Peyer's patch (tissue), 4 donors: ENCODE results near the gene PDGFB.

Experiments
- POLR2A ChIP-seq, 2 donors: fragments of 450-650 bp; IDR thresholded peaks; one replicate each; pipeline ENCODE4 v1.5.1; 2017; ENCODE audit warnings: antibody characterized with exemption in 2 of 2, mild to moderate bottlenecking in 2 of 2, moderate library complexity in 2 of 2
- TF ChIP-seq, protein P1 (sequence below), 6 experiments: fragments of 450-650 bp in 4 of 6; fragments of 200-600 bp in 2 of 6; sonication (generic) in 1 of 6; IDR thresholded peaks; one replicate each; pipeline ENCODE4 v1.5.1; 2017 to 2019; ENCODE audit warnings: antibody characterized with exemption in 6 of 6, mild to moderate bottlenecking in 3 of 6, moderate library complexity in 1 of 6

DNA sequence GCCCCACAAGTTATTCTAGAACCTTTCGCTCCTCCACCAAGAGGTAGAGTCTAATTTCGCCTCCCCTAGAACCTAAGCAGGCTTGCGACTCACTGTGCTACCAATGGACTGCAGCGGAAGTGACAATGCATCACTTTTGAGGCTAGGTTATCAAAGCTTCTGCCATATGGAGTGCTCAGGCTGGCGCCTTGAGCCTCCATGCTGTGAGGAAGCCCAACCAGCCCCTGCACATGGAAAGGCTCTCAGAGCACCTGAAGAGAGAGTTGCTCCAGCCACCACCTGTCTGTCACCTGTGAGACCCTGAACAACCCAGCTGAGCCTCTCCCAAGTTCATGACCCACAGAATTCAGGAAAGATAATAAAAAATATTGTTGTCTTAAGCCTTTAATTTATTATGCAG lies 63.0 kb downstream of the PDGFB start:
- TF ChIP-seq, protein P1, sequence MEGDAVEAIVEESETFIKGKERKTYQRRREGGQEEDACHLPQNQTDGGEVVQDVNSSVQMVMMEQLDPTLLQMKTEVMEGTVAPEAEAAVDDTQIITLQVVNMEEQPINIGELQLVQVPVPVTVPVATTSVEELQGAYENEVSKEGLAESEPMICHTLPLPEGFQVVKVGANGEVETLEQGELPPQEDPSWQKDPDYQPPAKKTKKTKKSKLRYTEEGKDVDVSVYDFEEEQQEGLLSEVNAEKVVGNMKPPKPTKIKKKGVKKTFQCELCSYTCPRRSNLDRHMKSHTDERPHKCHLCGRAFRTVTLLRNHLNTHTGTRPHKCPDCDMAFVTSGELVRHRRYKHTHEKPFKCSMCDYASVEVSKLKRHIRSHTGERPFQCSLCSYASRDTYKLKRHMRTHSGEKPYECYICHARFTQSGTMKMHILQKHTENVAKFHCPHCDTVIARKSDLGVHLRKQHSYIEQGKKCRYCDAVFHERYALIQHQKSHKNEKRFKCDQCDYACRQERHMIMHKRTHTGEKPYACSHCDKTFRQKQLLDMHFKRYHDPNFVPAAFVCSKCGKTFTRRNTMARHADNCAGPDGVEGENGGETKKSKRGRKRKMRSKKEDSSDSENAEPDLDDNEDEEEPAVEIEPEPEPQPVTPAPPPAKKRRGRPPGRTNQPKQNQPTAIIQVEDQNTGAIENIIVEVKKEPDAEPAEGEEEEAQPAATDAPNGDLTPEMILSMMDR (IDR thresholded peaks at IDR 0.05) = no peak
- no peak for TF ChIP-seq POLR2A (IDR thresholded peaks at IDR 0.05)
